NCI-H524 treated with DMSO at 0.1 percent for 48 hours (cell line): ENCODE measurements around the gene ZCCHC4.

Experiments
- DNase-seq: peaks from one replicate; lab custom pipeline; 2025; lab: John Stamatoyannopoulos, UW

The ZCCHC4 gene, protein sequence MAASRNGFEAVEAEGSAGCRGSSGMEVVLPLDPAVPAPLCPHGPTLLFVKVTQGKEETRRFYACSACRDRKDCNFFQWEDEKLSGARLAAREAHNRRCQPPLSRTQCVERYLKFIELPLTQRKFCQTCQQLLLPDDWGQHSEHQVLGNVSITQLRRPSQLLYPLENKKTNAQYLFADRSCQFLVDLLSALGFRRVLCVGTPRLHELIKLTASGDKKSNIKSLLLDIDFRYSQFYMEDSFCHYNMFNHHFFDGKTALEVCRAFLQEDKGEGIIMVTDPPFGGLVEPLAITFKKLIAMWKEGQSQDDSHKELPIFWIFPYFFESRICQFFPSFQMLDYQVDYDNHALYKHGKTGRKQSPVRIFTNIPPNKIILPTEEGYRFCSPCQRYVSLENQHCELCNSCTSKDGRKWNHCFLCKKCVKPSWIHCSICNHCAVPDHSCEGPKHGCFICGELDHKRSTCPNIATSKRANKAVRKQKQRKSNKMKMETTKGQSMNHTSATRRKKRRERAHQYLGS

GRCh38 chr4:25312496-25313200 lies at the start of gene ZCCHC4:
TSS of gene ZCCHC4 (plus strand) at chr4:25312774. CDS start at chr4:25312810, 36 bp downstream.
- DNase-seq = peak; percentile 32

DNA sequence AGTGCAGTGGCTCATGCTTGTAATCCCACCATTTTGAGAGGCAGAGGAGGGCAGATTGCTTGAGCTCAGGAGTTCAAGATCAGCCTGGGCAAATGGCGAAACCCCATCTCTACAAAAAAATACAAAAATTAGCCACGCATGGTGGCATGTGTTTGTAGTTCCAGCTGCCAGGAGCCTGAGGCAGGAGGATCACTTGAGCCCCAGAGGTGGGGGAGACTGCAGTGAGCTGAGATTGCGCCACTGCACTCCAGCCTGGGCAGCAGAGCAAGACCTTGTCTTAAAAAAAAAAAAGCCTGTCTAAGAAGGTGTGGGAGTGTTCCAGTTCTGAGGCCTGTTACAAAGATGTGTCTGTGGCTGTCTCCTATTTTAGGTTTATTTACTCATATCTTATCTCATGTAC lies 40.7 kb upstream of the ZCCHC4 start:
- DNase-seq = no peak

DNA sequence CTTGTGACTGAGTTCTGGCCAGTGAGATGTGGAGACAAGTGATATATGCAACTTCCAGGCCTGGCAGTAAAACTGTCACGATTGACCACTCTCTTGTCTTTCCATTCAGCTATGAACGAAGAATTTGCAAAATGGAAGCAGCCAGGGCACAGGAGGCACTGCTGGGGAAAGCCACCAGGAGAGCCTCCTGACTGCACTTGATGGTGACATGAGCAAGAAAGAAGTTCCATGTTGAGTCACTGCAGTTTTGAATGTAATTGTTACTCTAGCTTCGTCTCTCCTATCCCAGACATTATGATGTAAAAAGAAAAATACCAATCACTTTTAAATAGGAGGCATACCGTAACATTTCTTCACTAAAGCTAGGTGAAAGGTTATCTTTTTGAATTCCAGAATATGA lies 32.4 kb upstream of the ZCCHC4 start:
- DNase-seq = no peak

DNA sequence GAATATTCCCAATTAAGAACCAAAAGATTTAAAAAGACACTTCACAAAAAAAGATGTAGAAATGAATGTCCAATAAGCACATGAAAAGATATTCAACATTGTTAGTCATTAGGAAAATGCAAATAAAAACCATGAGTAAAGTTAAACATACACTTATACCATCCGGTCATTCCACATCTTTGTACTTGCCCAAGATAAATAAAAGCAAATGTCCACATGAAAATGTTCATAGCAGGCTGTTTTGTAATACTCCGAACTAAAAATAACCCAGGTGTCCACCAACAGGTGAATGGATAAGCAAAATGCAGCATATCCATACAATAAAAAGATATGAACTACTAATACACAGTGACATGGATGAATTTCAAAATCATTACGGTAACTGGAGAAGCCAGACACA lies 28.6 kb upstream of the ZCCHC4 start:
- no peak for DNase-seq

DNA sequence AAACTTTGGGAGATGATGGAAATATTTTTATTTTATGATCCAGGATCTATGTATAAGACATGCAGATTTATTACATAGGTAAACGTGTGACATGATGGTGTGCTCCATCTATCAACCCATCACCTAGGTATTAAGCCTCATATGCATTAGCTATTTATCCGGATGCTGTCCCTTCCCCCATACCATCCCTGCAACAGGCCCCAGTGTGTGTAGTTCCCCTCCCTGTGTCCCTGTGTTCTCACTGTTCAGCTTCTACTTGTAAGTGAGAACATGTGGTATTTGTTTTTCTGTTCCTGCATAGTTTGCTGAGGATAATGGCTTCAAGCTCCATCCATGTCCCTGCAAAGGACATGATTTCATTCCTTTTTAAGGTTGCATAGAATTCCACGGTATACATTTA lies 28.1 kb upstream of the ZCCHC4 start:
- DNase-seq = no peak

GRCh38 chr4:25290490-25291067 lies 22.0 kb upstream of the ZCCHC4 start:
- no peak for DNase-seq

DNA sequence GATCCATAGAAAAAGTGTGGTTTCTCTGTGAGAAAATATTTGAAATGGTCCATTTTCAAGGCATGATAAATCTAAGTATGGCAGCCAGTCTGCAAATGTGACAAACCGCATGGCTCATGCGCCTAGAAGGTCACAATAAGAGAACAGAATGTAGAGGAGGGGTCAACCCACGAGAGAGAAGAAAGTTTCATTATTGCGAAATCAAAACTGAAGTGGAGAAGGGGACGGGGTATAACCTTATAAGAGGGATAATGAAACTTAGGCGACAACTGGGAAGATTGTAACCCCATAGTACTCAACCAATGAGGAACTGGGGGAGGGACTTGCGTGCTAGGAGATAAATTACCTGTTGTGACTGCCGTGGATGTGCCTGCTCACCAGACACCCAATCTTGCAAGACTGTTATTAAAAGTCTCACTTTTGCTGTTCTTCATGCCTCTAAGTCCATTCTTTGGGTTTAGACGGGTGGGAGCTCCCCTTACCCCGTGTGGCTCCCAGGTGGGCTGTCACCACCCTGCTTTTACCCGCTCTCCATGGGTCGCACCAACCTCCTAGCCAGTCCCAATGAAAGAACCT lies 21.3 kb upstream of the ZCCHC4 start:
- DNase-seq = no peak

- DNase-seq = no peak
Observed at GRCh38 chr4:25297528-25298242, 14.9 kb upstream of the ZCCHC4 start.

DNA sequence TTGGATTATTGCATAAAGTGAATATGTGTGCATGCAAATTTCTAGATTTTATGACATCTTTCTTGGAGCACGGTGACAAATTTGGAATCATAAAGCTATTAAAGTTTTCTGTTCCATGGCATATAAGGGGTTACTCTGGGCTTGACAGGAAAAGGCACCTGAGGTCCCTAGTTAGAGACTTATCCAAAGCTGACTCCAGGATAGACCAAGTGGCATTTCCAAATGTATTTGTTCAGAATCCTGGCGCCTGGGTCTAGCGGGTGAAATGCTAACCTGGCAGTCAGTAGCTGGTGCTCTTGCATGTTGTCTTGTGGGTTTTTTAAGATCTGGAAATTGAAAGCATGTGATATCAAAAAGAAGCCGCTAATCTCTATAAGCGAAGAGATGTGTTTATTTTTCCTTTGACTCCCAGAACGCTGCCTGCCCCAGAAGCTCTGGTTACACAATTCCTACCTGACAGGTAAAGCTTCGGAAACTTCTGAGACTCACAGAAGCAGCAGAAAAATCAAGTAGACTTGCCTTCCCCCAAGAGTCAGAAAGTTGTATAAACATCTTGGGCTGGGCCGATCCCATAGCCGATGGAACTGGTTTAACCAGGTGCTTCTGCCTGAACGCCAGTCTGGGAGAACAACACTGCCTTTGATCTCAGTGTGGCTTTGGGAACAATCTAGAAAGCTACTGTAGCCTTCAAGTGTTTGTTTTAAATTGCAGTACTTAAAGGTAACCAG lies 12.9 kb upstream of the ZCCHC4 start:
- DNase-seq = no peak

DNA sequence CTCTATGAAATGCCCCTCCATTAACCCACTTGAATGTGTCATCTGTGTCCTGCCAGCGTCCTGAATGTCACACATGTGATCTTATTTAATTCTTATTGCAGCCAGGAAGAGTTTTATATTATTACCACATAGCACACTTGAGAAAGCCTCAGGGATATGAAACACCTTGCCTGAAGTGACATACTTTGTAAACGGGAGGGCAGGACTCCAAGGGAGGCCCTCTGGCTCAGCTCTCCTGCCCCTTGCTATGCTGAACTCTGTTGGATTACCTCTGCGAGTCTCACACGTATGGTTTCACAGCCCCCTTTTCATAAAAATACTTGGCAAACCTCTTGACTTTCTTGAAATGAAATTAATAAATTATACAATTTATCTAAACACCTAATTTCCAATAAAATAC lies 11.1 kb upstream of the ZCCHC4 start:
- DNase-seq = no peak

GRCh38 chr4:25302626-25303025 lies 9.9 kb upstream of the ZCCHC4 start:
- no peak for DNase-seq

- DNase-seq = no peak
Observed at GRCh38 chr4:25303578-25303977, 9.0 kb upstream of the ZCCHC4 start.

GRCh38 chr4:25306518-25307057 lies 6.0 kb upstream of the ZCCHC4 start:
- no peak for DNase-seq

GRCh38 chr4:25307596-25307995 lies 5.0 kb upstream of the ZCCHC4 start:
- DNase-seq = no peak

GRCh38 chr4:25308306-25308705 lies 4.3 kb upstream of the ZCCHC4 start:
- DNase-seq = no peak

DNA sequence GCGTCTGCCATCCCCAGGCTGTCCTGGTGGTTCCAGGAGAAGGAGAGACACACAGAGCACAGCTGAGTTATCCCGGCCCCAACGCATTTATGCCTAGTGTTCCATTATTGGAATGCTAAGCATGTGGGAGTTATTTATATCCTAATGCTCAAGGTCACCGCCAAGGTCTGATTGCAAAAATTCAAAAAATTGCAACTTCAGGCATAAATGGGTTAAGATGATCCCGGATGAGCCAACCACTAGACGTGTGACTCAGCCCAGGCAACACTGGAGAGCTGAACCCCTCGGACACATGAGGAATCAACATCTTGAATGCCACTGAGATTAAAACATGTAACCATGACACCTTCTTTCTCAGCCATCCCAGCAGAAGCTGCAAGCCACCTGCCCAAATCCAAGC lies 3.8 kb upstream of the ZCCHC4 start:
- no peak for DNase-seq

- DNase-seq = no peak
Observed at GRCh38 chr4:25310066-25310802, 2.3 kb upstream of the ZCCHC4 start.

GRCh38 chr4:25310803-25311166 lies 1.8 kb upstream of the ZCCHC4 start:
- DNase-seq = no peak

DNA sequence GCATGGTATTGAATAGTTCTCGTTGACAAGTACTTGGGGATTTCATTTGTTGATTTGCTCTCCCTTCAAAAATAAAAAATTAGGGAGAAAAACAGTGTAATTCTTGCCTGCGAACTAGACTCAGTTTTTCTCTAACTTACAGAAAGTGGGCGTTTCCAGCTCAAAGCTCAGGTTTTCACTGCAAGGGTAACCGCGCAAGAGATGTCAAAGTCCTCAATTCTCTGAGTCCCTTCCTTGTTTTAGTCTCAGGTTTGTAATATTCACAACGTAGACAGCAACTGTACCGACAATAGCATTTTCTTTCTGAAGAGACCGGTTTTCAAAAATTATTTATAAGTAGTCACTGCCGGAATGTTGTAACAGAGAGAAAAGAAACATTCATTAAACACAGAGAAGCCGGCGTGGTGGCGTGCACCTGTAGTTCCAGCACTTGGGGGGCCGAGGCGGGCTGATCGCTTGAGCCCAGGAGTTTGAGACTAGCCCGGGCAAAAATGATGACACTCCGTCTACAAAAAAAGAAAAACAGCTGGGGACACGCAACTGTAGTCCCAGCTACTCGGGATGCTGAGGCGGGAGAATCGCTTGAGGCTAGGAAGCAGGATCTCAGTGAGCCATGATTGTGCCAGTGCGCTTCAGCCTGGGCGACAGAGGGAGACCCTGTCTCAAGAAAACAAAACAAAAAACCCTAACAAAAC lies 774 bp downstream of the ZCCHC4 start:
- no peak for DNase-seq

GRCh38 chr4:25320336-25320735 lies 7.8 kb downstream of the ZCCHC4 start:
- DNase-seq = no peak
